ENCODE measurements around the gene ERICH6B.

The ERICH6B gene

GRCh38 chr13:45598597-45598996 lies 16.9 kb downstream of the ERICH6B start:
- DNase-seq, result no peak

- no peak for DNase-seq
These were observed 18.6 kb downstream of the ERICH6B start for GRCh38 chr13:45596800-45597475.

- no peak for DNase-seq
These were observed 19.6 kb downstream of the ERICH6B start for GRCh38 chr13:45595965-45596364.

GRCh38 chr13:45594764-45595163 lies 20.8 kb downstream of the ERICH6B start:
- no peak for DNase-seq

GRCh38 chr13:45594227-45594626 lies 21.3 kb downstream of the ERICH6B start:
- DNase-seq, result no peak

GRCh38 chr13:45592758-45593157 lies 22.8 kb downstream of the ERICH6B start:
- no peak for DNase-seq

GRCh38 chr13:45590066-45590465 lies 25.5 kb downstream of the ERICH6B start:
- no peak for DNase-seq

- no peak for DNase-seq
These were observed 27.6 kb downstream of the ERICH6B start for GRCh38 chr13:45587897-45588296.

- DNase-seq, result no peak
These were observed 30.7 kb downstream of the ERICH6B start for GRCh38 chr13:45584816-45585215.

GRCh38 chr13:45582408-45583076 lies 33.0 kb downstream of the ERICH6B start:
- DNase-seq, result no peak

GRCh38 chr13:45576466-45576865 lies 39.1 kb downstream of the ERICH6B start:
- DNase-seq, result no peak

GRCh38 chr13:45575830-45576180 lies 39.7 kb downstream of the ERICH6B start:
- DNase-seq, result no peak

GRCh38 chr13:45575146-45575829 lies 40.3 kb downstream of the ERICH6B start:
- DNase-seq, result no peak

GRCh38 chr13:45565331-45565730 lies 50.2 kb downstream of the ERICH6B start:
- no peak for DNase-seq

GRCh38 chr13:45564133-45564776 lies 51.3 kb downstream of the ERICH6B start:
- DNase-seq, result peak; percentile 6

- no peak for DNase-seq
These were observed 60.9 kb downstream of the ERICH6B start for GRCh38 chr13:45554604-45555109.

GRCh38 chr13:45548281-45548680 lies 67.3 kb downstream of the ERICH6B start:
- DNase-seq, result no peak

GRCh38 chr13:45546410-45546765 lies 69.2 kb downstream of the ERICH6B start:
- no peak for DNase-seq

GRCh38 chr13:45545686-45546409 lies 69.7 kb downstream of the ERICH6B start:
- no peak for DNase-seq

GRCh38 chr13:45544520-45544919 lies 71.0 kb downstream of the ERICH6B start:
- no peak for DNase-seq

- no peak for DNase-seq
These were observed 72.7 kb downstream of the ERICH6B start for GRCh38 chr13:45542878-45543277.

GRCh38 chr13:45542391-45542790 lies 73.1 kb downstream of the ERICH6B start:
- no peak for DNase-seq

GRCh38 chr13:45541806-45542205 lies 73.7 kb downstream of the ERICH6B start:
- no peak for DNase-seq
